ENCODE results near the gene PIP5KL1.

The PIP5KL1 gene

GRCh38 chr9:127873886-127874285 is 56.7 kb downstream of the PIP5KL1 start:
- FAIRE-seq (no peak), DNase-seq (ENCODE audit: insufficient read length, low spot score) (no peak)
- TF ChIP-seq SPI1 (IDR thresholded peaks at IDR 0.05; ENCODE audit: low read depth, low read length) (no peak), PAX5 (IDR thresholded peaks at IDR 0.05; ENCODE audit: insufficient read depth, low read length, severe bottlenecking) (no peak), TAF1 (IDR thresholded peaks at IDR 0.05; ENCODE audit: low read depth, low read length) (no peak), POLR2AphosphoS5 (IDR thresholded peaks at IDR 0.05; ENCODE audit: low read depth, low read length) (no peak), POU2F2 (IDR thresholded peaks at IDR 0.05; ENCODE audit: low read depth, low read length) (no peak), POLR2A (IDR thresholded peaks at IDR 0.05; ENCODE audit: low read depth, low read length) (no peak)

DNA sequence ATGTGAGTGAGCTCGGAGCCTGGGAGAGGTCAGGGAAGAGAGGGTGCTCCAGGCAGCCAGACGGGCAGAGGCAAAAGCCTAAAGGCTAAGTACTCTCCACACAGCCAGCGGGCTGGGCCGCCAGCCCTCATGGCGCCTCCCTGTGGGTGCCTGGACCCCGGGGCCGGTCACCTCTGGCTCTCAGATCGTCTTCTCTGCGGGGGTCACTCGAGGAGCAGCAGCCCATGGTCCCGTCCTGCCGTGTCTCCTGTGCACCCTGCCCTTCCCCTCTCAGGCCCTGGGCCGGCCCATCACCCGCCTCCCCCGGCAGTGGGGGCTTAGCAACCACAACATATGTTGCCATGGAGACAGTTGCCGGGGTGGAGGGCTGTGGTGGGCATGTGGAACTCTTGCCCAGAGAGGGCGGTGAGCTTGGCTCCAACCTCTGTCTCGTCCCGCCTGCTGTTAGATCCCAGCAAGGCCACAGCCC is 57.3 kb downstream of the PIP5KL1 start:
- no peak for DNase-seq (ENCODE audit: insufficient read length, low spot score)
- TF ChIP-seq POLR2AphosphoS5 (IDR thresholded peaks at IDR 0.05; ENCODE audit: low read depth, low read length) (no peak), POLR2A (IDR thresholded peaks at IDR 0.05; ENCODE audit: low read depth, low read length) (no peak), POU2F2 (IDR thresholded peaks at IDR 0.05; ENCODE audit: low read depth, low read length) (no peak), TAF1 (IDR thresholded peaks at IDR 0.05; ENCODE audit: low read depth, low read length) (no peak), PAX5 (IDR thresholded peaks at IDR 0.05; ENCODE audit: insufficient read depth, low read length, severe bottlenecking) (no peak), SPI1 (IDR thresholded peaks at IDR 0.05; ENCODE audit: low read depth, low read length) (no peak)
- FAIRE-seq: no peak

GRCh38 chr9:127872369-127873222 is 58.0 kb downstream of the PIP5KL1 start:
- TF ChIP-seq SPI1 (IDR thresholded peaks at IDR 0.05; ENCODE audit: low read depth, low read length) (no peak), TAF1 (IDR thresholded peaks at IDR 0.05; ENCODE audit: low read depth, low read length) (no peak), POLR2A (IDR thresholded peaks at IDR 0.05; ENCODE audit: low read depth, low read length) (no peak)
- no peak for FAIRE-seq

DNA sequence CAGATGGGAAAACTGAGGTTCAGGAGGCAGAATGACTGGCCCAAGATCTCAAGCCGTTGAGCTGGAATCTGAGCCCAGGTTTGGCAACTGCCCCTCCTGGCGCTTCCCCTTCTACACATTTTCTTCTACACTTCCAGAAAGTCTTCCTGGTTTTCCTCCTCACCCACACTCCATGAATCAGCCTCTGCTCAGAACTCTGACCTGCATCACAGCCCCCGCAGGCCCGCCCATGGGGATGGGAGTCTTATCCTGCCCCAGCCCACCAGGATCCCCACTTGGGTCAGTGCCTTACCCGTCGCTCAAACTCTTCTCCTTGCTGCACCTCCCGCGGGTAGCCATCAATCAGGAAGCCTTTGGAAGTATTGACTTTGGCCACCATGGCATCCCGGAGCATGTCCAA is 59.0 kb downstream of the PIP5KL1 start:
- DNase-seq (ENCODE audit: insufficient read length, low spot score) (no peak), FAIRE-seq (no peak)
- TF ChIP-seq SPI1 (IDR thresholded peaks at IDR 0.05; ENCODE audit: low read depth, low read length) (no peak), TAF1 (IDR thresholded peaks at IDR 0.05; ENCODE audit: low read depth, low read length) (no peak), POU2F2 (IDR thresholded peaks at IDR 0.05; ENCODE audit: low read depth, low read length) (no peak), POLR2A (IDR thresholded peaks at IDR 0.05; ENCODE audit: low read depth, low read length) (no peak), POLR2AphosphoS5 (IDR thresholded peaks at IDR 0.05; ENCODE audit: low read depth, low read length) (no peak), PAX5 (IDR thresholded peaks at IDR 0.05; ENCODE audit: insufficient read depth, low read length, severe bottlenecking) (no peak)

More at GRCh38 chr9:127872369-127873222, 58.0 kb downstream of the PIP5KL1 start:
- DNase-seq (ENCODE audit: insufficient read length, low spot score): no peak

- no peak for TF ChIP-seq SPI1 (IDR thresholded peaks at IDR 0.05; ENCODE audit: low read depth, low read length)
- no peak for TF ChIP-seq TAF1 (IDR thresholded peaks at IDR 0.05; ENCODE audit: low read depth, low read length)
- TF ChIP-seq PAX5 (IDR thresholded peaks at IDR 0.05; ENCODE audit: insufficient read depth, low read length, severe bottlenecking): no peak
- TF ChIP-seq POU2F2 (IDR thresholded peaks at IDR 0.05; ENCODE audit: low read depth, low read length): no peak
- TF ChIP-seq POLR2A (IDR thresholded peaks at IDR 0.05; ENCODE audit: low read depth, low read length): no peak
- no peak for TF ChIP-seq POLR2AphosphoS5 (IDR thresholded peaks at IDR 0.05; ENCODE audit: low read depth, low read length)
- DNase-seq (ENCODE audit: insufficient read length, low spot score) (no peak), FAIRE-seq (no peak)
Measured at GRCh38 chr9:127870887-127871286, 59.7 kb downstream of the PIP5KL1 start.
